NCI-H2171 (cell line): ENCODE data around the gene PRKAG2.
A peak's percentile ranks its signal among the peaks of the same experiment; 100 is the strongest.
"Not testable (repeated sequence)": the region's sequence is repeated elsewhere in the genome, so short reads cannot be mapped to it uniquely, and the experiment has no call there.

ENCODE experiments used
- DNase-seq: peaks from one replicate; lab custom pipeline; 2025; lab: John Stamatoyannopoulos, UW

The PRKAG2 gene

DNA sequence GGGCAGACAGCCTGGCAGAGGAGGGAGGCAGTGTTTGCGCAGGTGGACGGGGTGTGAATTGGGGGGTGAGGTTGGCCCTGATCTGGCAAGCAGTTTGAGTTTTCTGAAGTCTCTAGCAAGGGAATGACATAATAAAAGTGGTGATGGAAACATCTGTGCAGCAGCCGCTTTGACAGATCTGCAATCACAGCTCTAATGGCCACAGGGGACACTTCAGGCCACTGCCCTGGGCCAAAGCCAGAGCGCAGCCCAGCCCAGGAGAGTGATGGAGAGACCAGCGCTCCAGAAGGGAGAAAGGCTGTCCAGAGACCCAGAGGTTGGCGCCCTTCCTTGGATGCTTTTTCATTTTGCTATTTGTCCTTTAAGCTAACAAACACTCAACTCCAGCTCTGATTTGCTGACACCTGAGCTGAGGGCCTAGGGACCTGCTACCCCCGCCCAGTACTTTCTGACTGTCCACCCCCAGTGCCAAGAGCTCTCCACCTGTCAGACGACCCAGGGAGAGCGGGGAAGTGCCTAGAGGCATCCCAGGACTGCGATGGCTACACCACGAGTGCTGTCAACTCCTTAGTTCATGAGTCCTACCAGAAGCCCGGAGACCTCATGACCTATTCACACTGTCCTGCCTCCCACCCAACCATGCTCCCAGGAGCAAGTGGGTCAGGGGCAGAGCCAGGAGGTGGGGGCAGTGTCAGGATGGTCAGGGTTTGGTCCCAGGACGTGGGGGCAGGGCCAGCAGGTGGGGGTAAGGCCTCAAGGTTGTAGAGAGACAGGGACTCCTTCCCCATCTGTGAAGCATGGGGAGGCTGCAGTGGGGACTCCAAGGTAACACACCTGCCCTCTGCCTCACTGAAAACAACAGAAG, 112.6 kb downstream of the PRKAG2 start:
- DNase-seq, result no peak

DNA sequence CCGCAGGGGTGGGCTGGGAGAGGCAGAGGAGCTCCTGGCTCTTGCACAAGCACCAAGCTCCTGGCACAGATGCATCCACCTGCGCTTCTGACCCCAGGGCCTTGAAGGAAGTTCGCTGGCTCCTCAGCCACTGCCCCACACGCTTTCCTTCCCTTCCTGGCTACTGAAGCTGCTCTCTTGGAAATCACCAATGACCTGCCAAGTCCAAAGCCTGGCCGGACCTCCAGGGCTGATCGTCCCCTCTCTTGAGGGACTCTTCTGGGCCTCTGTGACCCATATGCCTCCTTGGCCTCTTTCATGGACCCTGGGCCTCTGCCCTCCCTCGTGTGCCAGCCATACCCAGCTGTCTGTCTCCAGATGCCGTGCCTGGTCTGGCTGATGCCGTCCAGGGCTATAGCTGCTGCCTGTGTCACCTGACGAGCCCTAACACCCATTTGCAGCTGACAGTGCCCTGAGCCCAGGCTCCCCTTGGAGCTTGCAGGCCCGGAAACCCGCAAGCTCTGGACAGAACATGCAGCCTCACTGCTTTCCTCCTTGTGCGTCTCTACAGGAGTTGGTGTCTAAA, 113.4 kb downstream of the PRKAG2 start:
- no peak for DNase-seq

DNA sequence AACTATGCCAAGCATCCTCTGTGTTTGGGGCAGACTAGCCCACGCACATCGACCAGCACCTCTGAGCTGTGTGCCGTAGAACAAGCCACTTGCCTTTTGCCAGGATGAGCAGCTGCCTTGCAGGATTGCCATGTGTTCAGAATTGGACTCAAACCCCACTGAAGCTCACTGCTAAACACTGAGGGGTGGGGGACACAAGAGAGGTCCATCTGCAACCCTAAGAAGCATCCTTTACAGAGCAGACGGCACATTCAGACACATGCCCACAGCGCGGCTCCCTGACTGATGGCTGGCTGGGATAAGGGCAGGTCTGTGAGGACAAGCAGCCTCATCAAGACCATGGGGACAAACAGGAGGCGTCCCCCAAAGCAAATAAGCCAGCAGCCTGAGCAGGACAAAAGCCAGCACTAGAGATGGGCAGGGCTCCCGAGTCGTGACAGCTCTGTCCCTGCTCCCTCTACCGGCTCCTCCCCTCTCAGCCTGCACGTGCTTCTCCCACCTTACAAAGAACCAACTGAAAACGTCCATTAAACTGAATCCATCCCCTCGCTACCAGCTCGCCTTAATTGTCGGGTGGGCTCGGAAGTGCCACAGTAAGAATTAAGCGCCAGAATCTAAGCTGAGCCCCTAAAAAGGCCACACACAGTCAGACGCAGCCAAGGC, 114.2 kb downstream of the PRKAG2 start:
- DNase-seq, result no peak

DNA sequence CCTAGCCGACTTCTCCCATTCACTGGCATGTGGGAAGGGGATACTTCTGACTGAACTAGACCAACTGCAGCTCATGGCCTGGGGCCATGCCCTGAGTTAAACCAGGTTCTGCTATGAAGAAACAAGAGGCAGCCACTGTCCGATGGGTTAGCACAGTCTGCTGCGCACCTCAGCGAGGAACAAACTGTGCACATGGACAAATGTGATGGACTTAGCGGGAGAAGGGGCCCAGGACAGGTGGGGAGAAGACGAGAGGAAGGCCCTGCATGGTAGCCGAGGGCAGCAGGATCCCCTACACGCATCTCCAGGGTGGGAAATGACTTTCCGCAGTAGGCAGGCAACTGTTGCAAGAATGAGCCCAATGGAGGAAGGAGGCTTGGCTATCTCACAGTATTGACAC, 115.0 kb downstream of the PRKAG2 start:
- no peak for DNase-seq

DNA sequence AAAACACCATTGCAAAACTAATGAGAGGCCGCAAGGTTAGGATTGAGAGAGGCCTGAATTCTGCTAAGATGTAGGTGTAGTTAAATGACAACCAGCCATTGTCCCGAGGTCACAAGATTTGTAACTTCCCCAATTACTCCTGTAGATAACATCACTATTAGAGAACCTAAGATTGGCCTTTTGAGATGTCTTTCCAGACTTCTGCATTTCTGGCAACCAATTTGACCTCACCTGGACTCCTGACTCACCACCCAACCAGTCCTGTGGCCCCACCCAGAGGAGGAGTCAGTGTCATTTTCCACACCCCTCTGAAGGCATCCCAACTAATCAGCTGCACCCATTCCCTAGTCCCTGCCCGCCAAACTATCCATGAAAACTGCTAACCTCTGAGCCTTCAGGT, 115.7 kb downstream of the PRKAG2 start:
- no peak for DNase-seq

DNA sequence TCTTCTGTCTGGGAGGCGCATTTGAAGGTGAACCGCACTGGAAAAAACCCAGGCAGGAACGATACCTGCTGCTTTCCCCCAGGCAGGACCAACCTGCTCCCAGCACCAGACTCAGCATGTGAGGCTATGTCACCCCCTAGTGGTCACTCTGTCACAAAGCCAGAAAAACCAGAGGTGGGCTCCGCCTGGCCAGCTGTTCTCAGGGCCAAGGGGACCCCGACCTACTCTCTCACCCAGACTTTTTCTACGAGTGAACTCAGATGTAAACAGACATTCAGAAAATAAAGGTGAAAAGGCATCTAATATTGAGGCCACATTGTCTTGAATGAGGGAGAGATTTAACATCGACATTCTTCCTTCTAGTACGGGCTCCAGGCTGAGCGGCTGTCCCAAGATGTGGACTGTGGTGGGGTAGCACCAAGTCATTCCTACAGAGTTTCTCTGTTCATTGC, 117.3 kb downstream of the PRKAG2 start:
- peak; percentile 33 for DNase-seq

DNA sequence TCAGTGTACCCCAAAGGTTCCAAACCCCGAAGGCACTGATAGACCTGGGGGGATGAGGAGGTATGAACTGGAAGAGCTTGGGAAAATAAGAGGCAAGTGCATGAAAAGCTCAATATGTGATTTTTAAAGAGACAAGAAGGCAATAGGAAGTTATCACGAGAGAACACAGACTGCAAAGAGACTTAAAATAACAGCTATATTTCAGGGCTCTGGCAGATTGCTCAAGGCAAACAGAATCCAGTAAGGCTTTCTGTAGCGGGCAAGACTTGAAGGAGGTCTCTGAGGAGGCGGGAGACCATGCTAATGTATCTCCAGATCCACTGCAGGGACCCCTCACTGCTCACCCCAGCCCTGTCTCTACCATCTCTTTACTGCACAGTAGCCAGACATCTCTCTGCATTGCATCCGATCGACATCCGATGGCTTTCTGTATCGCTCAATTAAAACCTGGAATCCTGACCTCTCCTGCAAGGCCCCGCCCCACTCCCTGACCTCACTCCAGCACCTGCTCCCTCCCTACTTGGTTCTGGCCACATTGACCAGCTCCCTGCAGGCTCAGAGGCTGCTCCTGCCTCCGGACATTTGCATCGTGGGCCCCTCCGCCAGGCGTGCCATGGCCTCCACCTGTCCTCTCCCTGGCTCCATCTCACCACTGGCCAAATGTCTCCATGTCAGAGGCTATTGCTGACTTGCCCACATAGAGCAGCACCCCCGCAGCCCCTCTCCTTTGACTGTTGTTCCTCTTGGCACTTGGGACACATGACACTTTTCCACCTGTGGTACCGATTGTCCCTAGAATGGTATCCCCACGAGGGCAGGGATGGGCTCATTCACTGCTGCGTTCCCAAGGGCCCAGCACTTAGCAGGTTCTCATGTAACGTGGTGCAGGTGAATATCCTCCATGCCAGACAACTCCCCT, 118.0 kb downstream of the PRKAG2 start:
- no peak for DNase-seq

DNA sequence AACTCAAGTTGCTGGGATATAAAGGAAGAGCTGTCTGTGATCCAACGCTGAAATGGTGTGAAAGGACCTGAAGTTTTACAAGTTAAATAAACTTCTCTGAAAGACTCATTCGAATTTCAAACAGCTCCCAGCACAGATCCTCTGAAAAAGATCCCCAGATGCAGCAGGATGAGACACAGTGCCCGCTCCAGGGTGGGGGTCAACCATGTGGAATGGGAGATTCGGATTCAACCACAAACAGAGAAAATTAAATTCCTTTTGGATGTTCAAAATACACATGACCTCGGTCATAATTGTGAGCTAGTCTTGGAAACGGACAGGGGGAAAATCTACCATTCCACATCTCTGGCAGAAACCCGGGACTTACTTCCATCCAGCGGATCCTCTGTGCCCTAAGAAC, 119.6 kb downstream of the PRKAG2 start:
- DNase-seq, result no peak

DNA sequence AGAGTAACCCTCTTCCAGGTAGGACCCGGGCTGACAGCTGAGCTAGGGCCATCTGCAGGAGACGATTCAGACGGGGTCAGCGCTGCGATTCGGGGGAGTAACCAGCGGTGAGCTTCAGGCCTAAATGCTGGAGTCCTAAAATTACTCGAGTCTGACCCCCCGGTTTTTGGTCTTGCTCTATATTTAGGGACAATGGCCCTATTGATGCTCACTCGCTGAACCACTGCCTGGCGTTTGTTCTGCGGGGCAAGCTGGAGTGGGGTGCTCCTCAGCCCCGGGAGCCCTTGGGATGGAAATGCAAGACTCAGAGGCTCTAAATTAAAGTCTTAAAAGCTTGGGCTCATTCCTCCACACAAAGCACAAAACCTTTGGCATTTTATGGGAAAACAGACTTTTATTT, 120.0 kb downstream of the PRKAG2 start:
- DNase-seq, result no peak

DNA sequence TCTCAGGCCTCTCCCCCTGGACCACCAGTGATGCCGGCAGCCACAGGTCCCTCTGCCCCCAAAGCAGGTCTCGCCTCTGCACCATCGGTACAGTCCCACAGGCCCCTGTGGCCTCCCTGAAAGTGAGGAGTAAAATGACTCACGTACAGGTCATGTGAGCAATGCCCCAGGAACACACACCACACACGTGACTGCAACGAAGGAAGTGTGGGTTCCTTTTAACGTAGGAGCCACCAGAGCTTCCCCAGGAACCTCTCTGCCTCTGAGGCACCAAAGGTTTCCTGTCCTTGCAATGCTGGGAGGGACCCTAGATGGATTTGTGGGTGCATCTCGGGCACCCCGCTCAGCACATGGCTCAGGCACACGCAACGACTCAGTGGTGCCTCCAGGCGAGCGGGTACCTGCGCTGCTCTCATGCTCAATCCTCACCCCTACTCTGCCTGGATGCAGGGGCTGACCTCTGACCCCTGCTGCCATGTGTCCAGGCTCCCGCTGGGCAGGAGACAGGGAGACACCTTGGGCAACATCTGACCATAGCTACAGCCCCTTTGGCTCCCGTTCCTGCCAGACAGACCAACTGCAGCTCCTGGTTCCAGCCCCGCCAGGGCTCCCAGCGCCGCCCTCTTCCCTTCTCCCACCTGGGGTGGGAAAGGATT, 120.7 kb downstream of the PRKAG2 start:
- no peak for DNase-seq

DNA sequence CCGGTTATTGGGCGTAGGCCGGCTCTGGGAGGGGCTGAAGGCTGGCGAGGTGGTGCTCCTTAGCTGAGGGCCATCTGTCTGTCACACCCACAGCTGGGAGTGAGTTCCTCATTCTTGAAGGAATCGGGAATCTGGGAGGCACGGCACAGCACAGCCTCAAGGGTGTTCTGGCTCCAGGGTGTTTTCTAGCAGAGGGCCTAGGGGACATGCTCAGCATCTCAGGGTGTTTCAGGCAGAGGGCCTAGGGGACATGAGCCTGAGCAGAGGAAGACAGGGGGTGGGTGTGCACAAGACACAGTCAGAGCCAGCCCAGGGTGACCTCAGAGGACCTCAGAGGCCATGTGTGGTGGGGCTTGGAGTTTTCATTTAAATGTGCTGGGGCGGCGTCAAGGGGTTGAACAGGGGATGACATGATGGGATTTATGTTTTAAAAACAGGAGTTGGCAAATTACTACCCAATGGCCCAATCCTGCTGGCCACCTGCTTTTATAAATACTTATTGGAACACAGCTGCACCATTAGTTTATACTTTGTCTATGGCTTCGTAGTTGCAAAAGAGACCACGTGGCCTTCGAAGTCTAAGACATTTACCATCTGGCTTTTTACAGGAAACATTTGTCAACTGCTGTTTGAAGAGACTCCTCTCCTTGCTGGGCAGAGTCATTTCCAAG, 121.6 kb downstream of the PRKAG2 start:
- no peak for DNase-seq

DNA sequence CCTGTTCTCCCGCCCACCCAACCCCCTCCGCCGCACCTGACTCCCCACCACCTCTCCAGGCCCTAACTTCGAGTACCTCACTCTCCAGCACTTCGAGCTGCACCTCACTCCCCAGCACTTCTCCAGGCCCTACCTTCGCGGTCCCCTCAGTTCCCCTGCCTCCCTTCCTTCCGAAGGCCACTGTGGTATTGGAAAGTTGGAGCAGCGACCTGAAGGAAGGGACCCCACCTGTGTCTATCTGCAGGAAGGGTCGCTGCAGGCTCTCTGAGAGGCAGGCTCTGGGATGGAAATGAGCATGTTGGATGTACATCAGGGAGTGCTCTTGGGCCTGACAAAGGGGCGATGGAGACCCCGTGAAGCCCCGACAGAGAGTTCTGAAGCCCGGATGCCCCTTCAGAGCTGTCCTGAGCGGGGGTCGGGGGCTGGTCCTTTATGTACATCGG, 122.2 kb downstream of the PRKAG2 start:
- no peak for DNase-seq

DNA sequence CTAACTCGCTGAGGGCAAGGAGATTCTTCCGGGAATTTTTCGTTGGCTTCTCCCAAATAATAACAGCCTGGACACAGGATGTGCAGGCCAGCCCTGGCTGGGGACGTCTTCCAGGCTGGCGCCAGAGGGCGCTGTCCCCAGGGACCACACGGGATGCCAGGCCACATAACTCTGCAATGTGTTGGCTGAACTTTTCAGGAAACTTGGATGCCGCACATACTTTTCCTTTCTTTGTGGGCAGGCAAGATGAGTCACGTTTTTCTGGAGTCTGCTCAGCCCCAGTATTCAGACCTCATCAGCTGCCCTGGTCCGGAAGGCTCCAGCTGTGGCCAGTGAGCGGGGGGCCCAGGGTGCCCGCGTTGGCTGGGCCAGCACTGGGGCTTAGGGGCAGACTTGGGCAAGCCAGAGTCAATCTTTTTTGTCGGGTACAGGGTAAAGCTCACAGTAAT, 122.7 kb downstream of the PRKAG2 start:
- DNase-seq, result no peak

DNA sequence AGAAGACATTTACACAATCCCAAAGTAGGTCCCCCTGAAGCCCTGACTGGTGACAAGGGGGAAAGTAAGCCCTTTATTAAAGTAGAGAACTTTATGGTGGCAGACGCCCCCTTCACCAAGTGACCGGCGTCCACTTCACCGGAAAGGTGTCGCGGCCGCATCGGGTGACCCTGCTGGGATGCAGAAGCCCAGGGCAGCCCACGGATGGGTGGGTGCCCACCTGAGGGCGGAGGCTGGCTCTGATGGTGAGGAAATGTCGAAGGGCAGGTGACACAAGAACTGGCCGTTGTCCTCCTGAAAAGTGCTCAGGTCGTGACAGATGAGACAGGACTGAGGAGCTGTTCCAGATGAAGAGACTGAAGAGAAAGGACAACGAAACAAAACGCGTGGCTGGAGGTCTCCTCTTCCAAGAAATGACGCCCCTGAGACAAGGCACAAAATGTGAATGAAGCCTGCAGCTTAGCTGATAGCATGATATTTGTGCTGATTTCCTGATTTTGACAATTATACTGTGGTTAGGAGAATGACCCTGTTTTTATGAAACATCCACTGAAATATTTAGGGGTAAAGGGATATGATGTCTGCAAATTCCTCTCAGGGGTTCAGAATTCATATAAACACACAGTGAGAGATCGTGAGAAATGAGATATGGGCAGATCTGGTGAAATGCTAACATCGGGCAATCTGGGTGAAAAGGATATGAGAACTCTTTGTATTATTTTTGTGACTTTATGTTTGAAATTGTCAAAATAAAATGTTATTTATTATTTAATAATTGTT, 123.9 kb downstream of the PRKAG2 start:
- DNase-seq, result no peak

DNA sequence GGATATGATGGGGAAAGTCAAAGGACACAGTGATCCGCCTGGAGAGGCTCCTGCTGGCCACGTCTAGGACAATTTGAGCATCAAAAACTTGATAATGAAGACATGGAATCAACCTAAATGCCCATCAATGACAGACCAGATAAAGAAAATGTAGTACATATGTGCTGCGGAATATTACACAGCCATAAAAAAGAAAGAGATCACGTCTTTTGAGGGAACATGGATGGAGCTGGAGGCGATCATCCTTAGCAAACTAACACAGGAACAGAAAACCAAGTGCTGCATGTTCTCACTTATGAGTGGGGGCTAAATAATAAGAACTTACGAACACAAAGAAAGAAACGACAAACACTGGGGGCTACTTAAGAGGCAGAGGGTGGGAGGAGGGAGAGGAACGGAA, 124.9 kb downstream of the PRKAG2 start:
- DNase-seq, result no peak

DNA sequence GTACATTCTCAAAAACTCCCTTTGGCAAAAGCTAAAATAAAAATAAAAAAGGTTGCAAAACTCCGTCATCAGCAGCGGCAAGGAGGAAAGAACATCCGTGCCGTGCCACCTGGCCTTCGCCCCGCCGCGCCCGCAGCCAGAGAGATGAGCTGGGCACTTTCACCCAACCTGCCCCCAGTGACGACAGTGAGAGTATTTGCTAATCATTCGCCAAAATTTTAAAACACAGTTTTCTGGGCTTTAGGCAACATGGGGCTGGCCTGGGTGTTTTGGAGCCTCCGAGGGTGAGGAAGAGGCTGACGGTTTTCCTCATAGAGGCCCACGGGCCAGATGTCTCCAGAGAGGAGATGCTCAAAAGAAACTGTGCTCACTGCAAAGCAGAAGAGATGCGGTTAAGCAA, 128.2 kb downstream of the PRKAG2 start:
- no peak for DNase-seq

DNA sequence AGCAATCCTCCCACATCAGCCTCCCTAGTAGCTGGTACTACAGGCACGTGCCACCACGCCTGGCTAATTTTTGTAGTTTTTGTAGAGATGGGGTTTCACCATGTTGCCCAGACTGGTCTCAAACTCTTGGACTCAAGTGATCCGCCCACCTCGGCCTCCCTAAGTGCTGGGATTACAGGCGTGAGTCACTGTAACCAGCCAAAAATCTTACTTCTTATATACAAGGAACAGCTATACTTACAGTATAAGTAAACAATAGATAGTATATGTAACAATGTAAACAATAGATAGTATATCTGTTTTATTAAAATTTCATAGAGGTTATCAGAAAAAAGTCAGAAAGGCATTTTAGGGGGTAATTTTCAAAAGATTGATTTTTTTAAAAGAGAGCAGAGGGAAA, 128.9 kb downstream of the PRKAG2 start:
- not testable (repeated sequence) for DNase-seq

DNA sequence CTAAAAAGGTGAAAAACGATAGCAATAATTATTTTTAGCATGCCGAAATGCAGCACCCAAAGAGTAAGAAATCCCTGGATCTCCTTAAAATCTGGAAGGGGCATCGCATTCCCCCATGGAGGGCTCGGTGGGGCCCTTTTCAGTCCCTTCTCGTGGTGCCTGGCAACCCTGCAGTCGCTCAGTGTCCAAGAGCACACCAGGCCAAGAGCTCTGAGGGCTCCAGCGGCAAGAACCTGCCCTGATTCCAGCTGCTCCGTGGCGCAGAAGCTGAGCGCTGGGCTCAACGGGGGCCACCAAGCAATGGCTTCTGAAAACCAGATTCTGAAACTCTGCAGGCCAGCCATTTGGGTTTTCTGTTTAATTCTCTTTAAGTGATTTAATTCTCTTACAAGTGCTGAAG, 131.2 kb downstream of the PRKAG2 start:
- DNase-seq, result no peak

DNA sequence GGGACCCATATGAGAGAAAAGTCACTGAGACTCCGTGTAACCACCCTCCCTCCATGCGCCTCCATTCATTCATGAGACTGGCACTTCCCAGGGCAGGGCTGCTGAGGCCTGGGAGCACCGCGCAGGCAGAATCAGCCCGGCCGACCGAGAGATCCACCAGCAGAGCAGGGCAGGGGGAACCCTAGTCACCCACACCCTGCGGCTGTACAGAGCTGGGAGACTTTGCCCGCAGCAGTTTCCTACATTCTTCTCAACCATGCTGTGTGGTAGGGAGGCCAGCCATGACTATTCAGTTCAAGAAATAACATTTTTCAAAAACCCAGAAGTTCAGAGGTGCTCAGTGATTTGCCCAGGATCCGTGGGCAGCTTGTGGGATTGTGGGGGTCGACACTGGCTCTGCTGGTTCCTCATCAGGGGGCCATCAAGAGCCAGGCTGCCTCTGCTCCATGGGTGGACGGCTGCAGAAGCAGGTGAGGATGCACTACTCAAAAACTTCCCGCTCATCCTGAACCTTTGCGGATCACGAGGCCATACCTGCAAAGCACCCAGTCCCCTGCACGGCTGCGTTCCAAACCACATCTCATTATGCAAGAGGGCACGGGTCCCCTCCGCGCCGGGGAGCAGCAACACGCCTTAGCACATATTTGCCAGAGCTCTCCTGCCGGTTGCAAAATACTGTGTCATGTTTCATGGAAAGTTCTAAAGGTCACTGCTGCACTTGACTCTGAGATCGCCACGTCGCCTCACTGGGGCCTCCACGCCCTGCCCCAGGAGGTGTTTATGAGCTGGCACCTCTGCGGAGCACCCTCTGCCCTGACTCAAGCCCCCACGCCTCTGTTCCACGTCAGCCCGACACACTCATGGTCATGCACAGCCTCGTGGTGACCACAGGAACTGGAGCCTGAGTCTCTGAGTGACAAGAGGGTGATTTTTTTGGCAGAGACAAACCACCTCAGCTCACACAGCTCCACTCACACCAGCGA, 132.0 kb downstream of the PRKAG2 start:
- DNase-seq, result no peak
